Keratinocyte (primary cell): ENCODE measurements around the gene ERC1. TPM values are rescaled to one million over a fixed set of nuclear protein-coding genes. Genes with fewer than 3 reads are reported as not detected.

Experiments
- DNase-seq: peaks from one replicate; pipeline ENCODE4 v3.0.0-alpha.2; 2011; ENCODE audit warnings: low read depth, missing footprints, low spot score
- FAIRE-seq: peaks from 2 replicates; lab custom pipeline; 2011; peaks lifted over from hg19 to GRCh38; lab: Jason Lieb, UNC
- H2AFZ ChIP-seq: 2 replicates; pipeline ENCODE4 v1.6.0; 2012; ENCODE audit warnings: low read length, control low read depth, inconsistent platforms; ENCODE audit not compliant: control insufficient read depth
- H3K27ac ChIP-seq: 2 replicates; pipeline ENCODE4 v1.5.1; 2011; ENCODE audit warnings: low read length; ENCODE audit not compliant: control insufficient read depth, insufficient read depth
- H3K27me3 ChIP-seq: 3 replicates; pipeline ENCODE4 v1.6.0; 2011; ENCODE audit warnings: low read length; ENCODE audit not compliant: control insufficient read depth, insufficient read depth; ENCODE audit errors: extremely low read depth
- H3K36me3 ChIP-seq, 2 experiments: 2 replicates in 1 of 2; 3 replicates in 1 of 2; pipeline ENCODE4 v1.5.1; 2011; ENCODE audit warnings: low read length in 2 of 2, mild to moderate bottlenecking in 1 of 2; ENCODE audit not compliant: control insufficient read depth in 2 of 2, insufficient read depth in 2 of 2; ENCODE audit errors: extremely low read depth in 1 of 2
- H3K4me1 ChIP-seq: 3 replicates; pipeline ENCODE4 v1.5.1; 2011; ENCODE audit warnings: low read length; ENCODE audit not compliant: control insufficient read depth, insufficient read depth; ENCODE audit errors: extremely low read depth
- H3K4me2 ChIP-seq: 3 replicates; pipeline ENCODE4 v1.6.0; 2011; ENCODE audit warnings: low read depth, low read length; ENCODE audit not compliant: control insufficient read depth, insufficient read depth; ENCODE audit errors: extremely low read depth
- H3K4me3 ChIP-seq, 3 experiments: fragments of 200-600 bp in 1 of 3; sonication (generic) in 1 of 3; 2 replicates in 2 of 3; 3 replicates in 1 of 3; pipeline ENCODE4 v1.5.1; 2011 to 2016; ENCODE audit warnings: low read length in 3 of 3, mild to moderate bottlenecking in 3 of 3, control low read depth in 2 of 3, inconsistent platforms in 1 of 3, low read depth in 1 of 3, mixed read lengths in 1 of 3, mixed run types in 1 of 3, moderate library complexity in 1 of 3; ENCODE audit not compliant: control insufficient read depth in 2 of 3, insufficient read depth in 2 of 3; ENCODE audit errors: extremely low read depth in 1 of 3
- H3K79me2 ChIP-seq: 2 replicates; pipeline ENCODE4 v1.6.0; 2012; ENCODE audit warnings: low read length; ENCODE audit not compliant: control insufficient read depth, insufficient read depth
- H3K9ac ChIP-seq: 3 replicates; pipeline ENCODE4 v1.6.0; 2011; ENCODE audit warnings: low read length; ENCODE audit not compliant: control insufficient read depth, insufficient read depth; ENCODE audit errors: extremely low read depth
- H3K9me1 ChIP-seq: 3 replicates; pipeline ENCODE4 v1.6.0; 2011; ENCODE audit warnings: low read length; ENCODE audit not compliant: control insufficient read depth, insufficient read depth; ENCODE audit errors: extremely low read depth
- H3K9me3 ChIP-seq: 2 replicates; pipeline ENCODE4 v1.5.1; 2012; ENCODE audit warnings: low read depth, low read length; ENCODE audit not compliant: control insufficient read depth
- H4K20me1 ChIP-seq: 3 replicates; pipeline ENCODE4 v1.6.0; 2011; ENCODE audit warnings: low read length; ENCODE audit not compliant: control insufficient read depth, insufficient read depth; ENCODE audit errors: extremely low read depth
- CTCF ChIP-seq, 3 experiments: IDR thresholded peaks in 1 of 3; conservative IDR thresholded peaks in 1 of 3; optimal IDR thresholded peaks in 1 of 3; 2 replicates in 2 of 3; 3 replicates in 1 of 3; pipeline versions ENCODE3 to v1.5.1; 2011; ENCODE audit warnings: low read length in 3 of 3, mild to moderate bottlenecking in 3 of 3, moderate library complexity in 2 of 3, control low read depth in 1 of 3, inconsistent platforms in 1 of 3; ENCODE audit not compliant: insufficient read depth in 2 of 3; ENCODE audit errors: extremely low read depth in 1 of 3
- EZH2 ChIP-seq: IDR thresholded peaks from one replicate; pipeline ENCODE4 v1.6.1; 2012; ENCODE audit warnings: inconsistent platforms, mild to moderate bottlenecking, low read length, moderate library complexity
- dilution Hi-C: fragments of 300-500 bp; cut with MboI; formaldehyde crosslinking; loops from one replicate; pipeline ENCODE4 v1.7.0; 2020; ENCODE audit warnings: low sequenced_read_pairs; ENCODE audit not compliant: extremely low pct_ligation_motif_present
- polyA plus RNA-seq, 5 experiments: library from polyadenylated mRNA; depleted of rRNA in 3 of 5; stranded (reverse) in 3 of 5; stranded (forward) in 1 of 5; unstranded in 1 of 5; fragments of >200 nt; gene quantifications; 1 replicate in 1 of 5; 2 replicates in 3 of 5; 3 replicates in 1 of 5; pipeline versions ENCODE4 v1.2.1 to v1.2.3, GENCODE V29; 2011 to 2012; ENCODE audit warnings: missing spikeins in 2 of 5, low read depth in 1 of 5, low replicate concordance in 1 of 5

The ERC1 gene
- polyA plus RNA-seq, 1 donor (not counting 4 experiments of a cell fraction or from before 2014, with no cell fraction given), result 16.1 TPM

- dilution Hi-C loops, result no loop called here
- no peaks in the 10 kb centered on the region for H4K20me1 ChIP-seq
- FAIRE-seq (no peak), DNase-seq (no peak)
- no peaks in the 10 kb centered on the region for H3K79me2 ChIP-seq
- no peak overlapping the region for H3K9ac ChIP-seq
- no peak overlapping the region for H3K4me3 ChIP-seq
- no peaks in the 10 kb centered on the region for H3K9me3 ChIP-seq
- peaks cover 8% of the 10 kb centered on the region for H3K4me1 ChIP-seq
- TF ChIP-seq CTCF (optimal IDR thresholded peaks at IDR 0.05 in 1 of 3, IDR thresholded peaks at IDR 0.05 in 1 of 3, conservative IDR thresholded peaks at IDR 0.05 in 1 of 3; ENCODE audit: extremely low read depth in 1 of 3, insufficient read depth in 2 of 3, low read length in 3 of 3) (no peak), EZH2 (no peak)
- H3K27ac ChIP-seq, result no peak overlapping the region
- H3K4me2 ChIP-seq, result no peak overlapping the region
- H3K36me3 ChIP-seq, result peaks cover 3 to 15% of the 10 kb centered on the region in 2 experiments
- H3K27me3 ChIP-seq, result no peaks in the 10 kb centered on the region
- no peaks in the 10 kb centered on the region for H3K9me1 ChIP-seq
- H2AFZ ChIP-seq, result no peak overlapping the region
Observed at GRCh38 chr12:1184402-1184801, 193.4 kb downstream of the ERC1 start.

- Histone ChIP-seq H3K4me1 (peaks cover 8% of the 10 kb centered on the region), H3K4me3 (no peak overlapping the region), H3K27ac (no peak overlapping the region), H3K79me2 (no peaks in the 10 kb centered on the region), H3K9me3 (no peaks in the 10 kb centered on the region), H3K4me2 (no peak overlapping the region), H3K36me3 (peaks cover 3 to 15% of the 10 kb centered on the region in 2 experiments), H3K9me1 (no peaks in the 10 kb centered on the region), H3K27me3 (no peaks in the 10 kb centered on the region), H3K9ac (no peak overlapping the region), H4K20me1 (no peaks in the 10 kb centered on the region), H2AFZ (no peak overlapping the region)
- no peak for FAIRE-seq
- dilution Hi-C loops, result no loop called here
- DNase-seq, result no peak
- TF ChIP-seq EZH2 (no peak), CTCF (optimal IDR thresholded peaks at IDR 0.05 in 1 of 3, IDR thresholded peaks at IDR 0.05 in 1 of 3, conservative IDR thresholded peaks at IDR 0.05 in 1 of 3; ENCODE audit: extremely low read depth in 1 of 3, insufficient read depth in 2 of 3, low read length in 3 of 3) (no peak)
Observed at GRCh38 chr12:1185460-1186182, 194.6 kb downstream of the ERC1 start.
